IMR-90 (cell line): ENCODE data around the gene STXBP2. TPM values are rescaled to one million over a fixed set of nuclear protein-coding genes. Genes with fewer than 3 reads are reported as not detected.

Experiments used
- ATAC-seq: fragments of 200-7000 bp; cut with Tn5 transposase; 2 replicates; pipeline ENCODE4 v1.9.1; 2020; ENCODE audit warnings: low read depth, mild to moderate bottlenecking, moderate library complexity
- BruUV-seq: library from RNA; stranded (reverse); fragments of 400-500 nt; replicated peaks from 2 replicates; lab custom pipeline; 2021; lab: Mats Ljungman, UMichigan
- CTCF ChIA-PET: fragments of 300-600 bp; formaldehyde crosslinking; extraction: SDS; loops from one replicate; lab custom pipeline; 2021; ENCODE audit warnings: antibody characterized with exemption; lab: Yijun Ruan, JAX
- POLR2A ChIA-PET: fragments of 300-600 bp; sonication (Branson Sonifier 250); formaldehyde crosslinking; loops from one replicate; lab custom pipeline; 2022; ENCODE audit warnings: antibody characterized with exemption; ENCODE audit not compliant: unreplicated experiment; lab: Charles Lee
- DNase-seq: peaks from one replicate; pipeline ENCODE4 v3.0.0; 2013
- H2AFZ ChIP-seq: replicated peaks from 2 replicates; pipeline ENCODE3; 2013; ENCODE audit warnings: low read length, mild to moderate bottlenecking; ENCODE audit not compliant: poor library complexity
- H2AK5ac ChIP-seq: 2 replicates; pipeline ENCODE4 v1.6.1; 2013; ENCODE audit warnings: low read depth, low read length, inconsistent platforms
- H2AK9ac ChIP-seq: replicated peaks from 2 replicates; pipeline ENCODE3; 2013; ENCODE audit warnings: mild to moderate bottlenecking, low read depth, low read length, moderate library complexity; ENCODE audit not compliant: poor library complexity
- H2BK120ac ChIP-seq: 2 replicates; pipeline ENCODE4 v1.6.1; 2013; ENCODE audit warnings: low read depth, low read length, inconsistent platforms
- H2BK15ac ChIP-seq: 3 replicates; pipeline ENCODE4 v1.6.1; 2013; ENCODE audit warnings: low read depth, low read length, inconsistent platforms
- H2BK20ac ChIP-seq: 2 replicates; pipeline ENCODE4 v1.6.1; 2013; ENCODE audit warnings: low read depth, mild to moderate bottlenecking, inconsistent platforms, low read length, moderate library complexity
- H2BK5ac ChIP-seq: 2 replicates; pipeline ENCODE4 v1.6.1; 2013; ENCODE audit warnings: mild to moderate bottlenecking, low read depth, low read length, inconsistent platforms; ENCODE audit not compliant: poor library complexity, severe bottlenecking
- H3K14ac ChIP-seq: replicated peaks from 2 replicates; pipeline ENCODE4 v1.6.1; 2013; ENCODE audit warnings: low read depth, low read length, inconsistent platforms
- H3K18ac ChIP-seq: 2 replicates; pipeline ENCODE4 v1.6.1; 2013; ENCODE audit warnings: low read depth, low read length, control low read depth
- H3K23ac ChIP-seq: 2 replicates; pipeline ENCODE4 v1.6.1; 2013; ENCODE audit warnings: low read depth, low read length, inconsistent platforms
- H3K27ac ChIP-seq: 2 replicates; pipeline ENCODE4 v1.5.1; 2013; ENCODE audit warnings: mild to moderate bottlenecking, control low read depth, low read length; ENCODE audit not compliant: insufficient read depth
- H3K27me3 ChIP-seq: 2 replicates; pipeline ENCODE4 v1.6.1; 2013; ENCODE audit warnings: low read length; ENCODE audit not compliant: control insufficient read depth, insufficient read depth
- H3K36me3 ChIP-seq: 2 replicates; pipeline ENCODE4 v1.6.1; 2013; ENCODE audit warnings: low read length, mixed read lengths; ENCODE audit not compliant: control insufficient read depth, insufficient read depth
- H3K4ac ChIP-seq: 2 replicates; pipeline ENCODE4 v1.6.1; 2013; ENCODE audit warnings: low read depth, low read length, inconsistent platforms
- H3K4me1 ChIP-seq: 2 replicates; pipeline ENCODE4 v1.6.1; 2013; ENCODE audit warnings: low read length, mixed read lengths; ENCODE audit not compliant: control insufficient read depth, insufficient read depth
- H3K4me2 ChIP-seq: 2 replicates; pipeline ENCODE4 v1.6.1; 2013; ENCODE audit warnings: low read depth, mild to moderate bottlenecking, control low read depth, low read length, moderate library complexity
- H3K4me3 ChIP-seq: 2 replicates; pipeline ENCODE4 v1.5.1; 2013; ENCODE audit warnings: low read depth, mild to moderate bottlenecking, control low read depth, low read length, moderate library complexity; ENCODE audit not compliant: insufficient read depth
- H3K56ac ChIP-seq: 2 replicates; pipeline ENCODE4 v1.6.1; 2013; ENCODE audit warnings: low read length, inconsistent platforms; ENCODE audit not compliant: insufficient read depth; ENCODE audit errors: extremely low read depth
- H3K79me1 ChIP-seq, 2 experiments: 2 replicates each; pipeline ENCODE4 v1.6.1; 2013; ENCODE audit warnings: low read length in 2 of 2, inconsistent platforms in 1 of 2, low read depth in 1 of 2
- H3K9ac ChIP-seq: 2 replicates; pipeline ENCODE4 v1.6.1; 2013; ENCODE audit warnings: low read depth, low read length, control low read depth
- H3K9me1 ChIP-seq: 2 replicates; pipeline ENCODE4 v1.6.1; 2013; ENCODE audit warnings: low read length, inconsistent platforms; ENCODE audit not compliant: insufficient read depth
- H3K9me3 ChIP-seq: 2 replicates; pipeline ENCODE4 v1.6.1; 2013; ENCODE audit warnings: low read length; ENCODE audit not compliant: control insufficient read depth, insufficient read depth
- H4K20me1 ChIP-seq: 2 replicates; pipeline ENCODE4 v1.6.1; 2013; ENCODE audit warnings: low read length, inconsistent platforms; ENCODE audit not compliant: insufficient read depth
- H4K5ac ChIP-seq: 2 replicates; pipeline ENCODE4 v1.6.1; 2013; ENCODE audit warnings: mild to moderate bottlenecking, low read depth, low read length, control low read depth
- H4K8ac ChIP-seq, 2 experiments: 2 replicates each; pipeline ENCODE4 v1.6.1; 2013; ENCODE audit warnings: low read depth in 2 of 2, low read length in 2 of 2, control low read depth in 1 of 2, inconsistent platforms in 1 of 2
- H4K91ac ChIP-seq: 2 replicates; pipeline ENCODE4 v1.6.1; 2013; ENCODE audit warnings: low read depth, low read length, inconsistent platforms; ENCODE audit not compliant: insufficient read depth
- BHLHE40 ChIP-seq: fragments of 150-350 bp; IDR thresholded peaks from 2 replicates; pipeline ENCODE4 v1.6.1; 2016; ENCODE audit warnings: mild to moderate bottlenecking, low read depth, low read length
- CEBPB ChIP-seq: IDR thresholded peaks from 2 replicates; pipeline ENCODE4 v1.6.1; 2012; ENCODE audit warnings: low read depth, low read length, improper control_type of control experiment
- CHD1 ChIP-seq: IDR thresholded peaks from 2 replicates; pipeline ENCODE4 v1.6.1; 2012; ENCODE audit warnings: low read depth, low read length, improper control_type of control experiment
- CTCF ChIP-seq: conservative IDR thresholded peaks from 2 replicates; pipeline ENCODE4 v1.5.1; 2012; ENCODE audit warnings: mild to moderate bottlenecking, low read depth, low read length, improper control_type of control experiment
- ELK1 ChIP-seq: fragments of 150-350 bp; IDR thresholded peaks from 2 replicates; pipeline ENCODE4 v1.6.1; 2016; ENCODE audit warnings: low read depth, mild to moderate bottlenecking, low read length, moderate library complexity, borderline replicate concordance
- FOS ChIP-seq: fragments of 150-350 bp; IDR thresholded peaks from 2 replicates; pipeline ENCODE4 v1.6.1; 2016; ENCODE audit warnings: low read depth, low read length
- MAZ ChIP-seq: IDR thresholded peaks from 2 replicates; pipeline ENCODE4 v1.6.1; 2012; ENCODE audit warnings: low read depth, mild to moderate bottlenecking, low read length, improper control_type of control experiment, moderate library complexity, borderline replicate concordance
- RAD21 ChIP-seq: IDR thresholded peaks from 2 replicates; pipeline ENCODE4 v1.6.1; 2012; ENCODE audit warnings: low read length, improper control_type of control experiment
- RCOR1 ChIP-seq: IDR thresholded peaks from 2 replicates; pipeline ENCODE4 v1.6.1; 2012; ENCODE audit warnings: mild to moderate bottlenecking, low read length, improper control_type of control experiment; ENCODE audit not compliant: insufficient replicate concordance
- RFX5 ChIP-seq: IDR thresholded peaks from 2 replicates; pipeline ENCODE4 v1.8.0; 2012; ENCODE audit warnings: low read depth, mild to moderate bottlenecking, low read length, moderate library complexity
- SMC3 ChIP-seq: fragments of 150-350 bp; IDR thresholded peaks from 2 replicates; pipeline ENCODE4 v1.6.1; 2016; ENCODE audit warnings: low read depth, mild to moderate bottlenecking, antibody characterized with exemption, low read length, moderate library complexity
- USF2 ChIP-seq: fragments of 150-350 bp; IDR thresholded peaks from 2 replicates; pipeline ENCODE4 v1.6.1; 2017; ENCODE audit warnings: mild to moderate bottlenecking, antibody characterized with exemption, low read length, low read depth
- WGBS, 2 experiments: methylation state at CpG; one replicate each; pipeline versions ENCODE4 v1.1.5 to v1.1.7; 2013; ENCODE audit warnings: missing lambda C conversion rate in 2 of 2; ENCODE audit not compliant: insufficient read length in 1 of 2; ENCODE audit errors: extremely low coverage in 2 of 2; 5-methylcytosine and 5-hydroxymethylcytosine counted together
- dilution Hi-C: fragments of 300-500 bp; cut with HindIII; formaldehyde crosslinking; loops from one replicate; pipeline ENCODE4 v1.14.3; 2018; ENCODE audit warnings: low sequenced_read_pairs; ENCODE audit not compliant: unreplicated experiment
- in situ Hi-C: fragments of 300-500 bp; cut with MboI; formaldehyde crosslinking; loops from 3 replicates; pipeline ENCODE4 v1.14.3; 2019; ENCODE audit warnings: low sequenced_read_pairs, inconsistent platforms, mixed read lengths
- intact Hi-C: fragments of 100-400 bp; cut with micrococcal nuclease; formaldehyde crosslinking; loops from 2 replicates; pipeline ENCODE4 v1.10.0; 2022
- polyA plus RNA-seq, 3 experiments: library from polyadenylated mRNA; depleted of rRNA; stranded (reverse); fragments of >200 nt; gene quantifications; 2 replicates each; pipeline ENCODE4 v1.2.3, GENCODE V29; 2012; ENCODE audit warnings: low replicate concordance in 1 of 3
- total RNA-seq: library from RNA; depleted of rRNA; stranded (reverse); fragments of >200 nt; gene quantifications from 2 replicates; pipeline ENCODE4 v1.2.3, GENCODE V29; 2012

The STXBP2 gene
- total and polyA plus RNA-seq, 2 of the 4 experiments (the other 2 are of a cell fraction): 3.9 to 12.6 TPM

- Histone ChIP-seq H2BK120ac (no peak overlapping the region), H2BK5ac (no peak overlapping the region), H3K56ac (no peak overlapping the region), H3K79me1 (no peaks in the 10 kb centered on the region), H2BK20ac (no peak overlapping the region), H3K9me3 (no peaks in the 10 kb centered on the region), H3K9me1 (no peaks in the 10 kb centered on the region), H3K27ac (no peak overlapping the region), H2AK5ac (no peak overlapping the region), H4K20me1 (no peaks in the 10 kb centered on the region), H2BK15ac (no peak overlapping the region), H3K18ac (no peak overlapping the region), H2AFZ (no peak overlapping the region), H4K91ac (no peak overlapping the region), H3K9ac (no peak overlapping the region), H4K8ac (no peak overlapping the region), H3K4me1 (no peaks in the 10 kb centered on the region), H3K4me2 (no peak overlapping the region), H3K4me3 (no peak overlapping the region), H3K36me3 (peaks cover 37% of the 10 kb centered on the region), H3K4ac (no peak overlapping the region), H2AK9ac (no peak overlapping the region), H3K23ac (no peak overlapping the region), H3K27me3 (no peaks in the 10 kb centered on the region), H4K5ac (no peak overlapping the region), H3K14ac (no peak overlapping the region)
- no TSS peak for BruUV-seq
- CTCF ChIA-PET: no interaction called here
- TF ChIP-seq FOS: no peak
- TF ChIP-seq RFX5: no peak
- no peak for TF ChIP-seq ELK1
- TF ChIP-seq MAZ: no peak
- TF ChIP-seq CTCF: no peak
- no peak for TF ChIP-seq USF2
- TF ChIP-seq RAD21: no peak
- no peak for TF ChIP-seq RCOR1
- TF ChIP-seq CHD1: no peak
- no peak for TF ChIP-seq SMC3
- TF ChIP-seq BHLHE40: no peak
- TF ChIP-seq CEBPB: no peak
- DNase-seq: no peak
- intact Hi-C loops (no loop called here), in situ Hi-C loops (no loop called here), dilution Hi-C loops (no loop called here)
- WGBS, 2 experiments: 89% methylated on average over 4 of the region's 12 CpGs; no CpG with 5 or more reads in 1 of the 2 experiments
- no peak for ATAC-seq
- POLR2A ChIA-PET: no interaction called here
These were observed 19.7 kb upstream of the STXBP2 start for GRCh38 chr19:7617172-7617571.
